GOT3 (cell line): ENCODE data around the gene SKP2.

Experiments used
- DNase-seq: peaks from one replicate; lab custom pipeline; 2025; ENCODE audit warnings: mixed read lengths; lab: John Stamatoyannopoulos, UW

Gene SKP2

DNA sequence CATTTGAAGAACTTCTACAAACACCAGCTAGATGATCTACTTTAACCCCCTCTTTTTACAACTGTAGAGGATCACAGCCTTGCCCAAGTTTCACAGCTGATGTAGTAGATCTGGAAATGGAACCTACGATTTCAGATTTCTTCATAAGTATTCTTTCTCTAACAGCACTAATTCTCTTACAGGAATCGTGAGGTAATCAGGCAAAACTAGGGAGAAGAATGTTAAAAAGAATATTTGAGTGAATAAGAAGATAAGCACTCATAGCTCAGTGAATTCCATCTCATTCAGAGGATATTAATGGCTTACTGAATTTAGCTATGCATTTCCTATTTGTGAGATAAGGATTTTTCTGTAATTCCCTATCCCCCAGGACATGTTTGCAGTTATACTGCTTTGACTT, 47.7 kb downstream of the SKP2 start:
- no peak for DNase-seq

DNA sequence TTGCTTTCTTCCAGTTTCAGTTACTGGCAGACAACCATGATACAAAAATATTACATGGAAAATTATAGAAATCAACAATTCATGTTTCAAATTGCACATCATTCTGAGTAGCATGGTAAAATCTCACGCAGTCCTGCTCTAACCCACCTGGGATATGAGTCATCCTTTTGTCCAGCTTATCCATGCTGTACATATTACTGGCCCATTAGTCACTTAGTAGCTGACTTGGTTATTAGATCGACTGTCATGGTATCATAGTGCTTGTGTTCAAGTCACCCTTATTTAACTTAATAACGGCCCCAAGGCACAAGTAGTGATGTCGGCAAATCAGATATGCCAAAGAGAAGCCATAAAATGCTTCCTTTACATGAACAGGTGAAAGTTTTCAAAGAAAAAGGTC, 48.6 kb downstream of the SKP2 start:
- DNase-seq = no peak

DNA sequence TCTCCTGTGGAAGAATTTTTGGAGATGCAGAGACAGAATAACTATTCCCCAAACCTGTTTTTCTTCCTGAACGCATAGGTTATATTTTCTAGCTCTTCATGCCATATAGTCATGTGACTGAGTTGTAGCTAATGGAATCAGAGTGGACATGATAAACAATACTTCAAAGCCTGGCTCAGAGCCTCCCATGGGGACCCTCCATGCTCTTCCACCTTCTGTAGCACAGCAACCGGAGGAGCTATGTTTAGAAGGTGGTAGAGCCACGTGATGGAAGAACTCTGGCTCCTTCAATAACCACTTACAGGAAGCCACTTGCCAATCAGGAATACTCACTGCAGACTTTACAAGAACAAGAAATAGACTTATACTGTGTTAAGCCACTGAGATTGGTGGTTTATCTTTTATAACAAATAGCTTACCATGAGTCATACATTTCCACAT, 50.6 kb downstream of the SKP2 start:
- no peak for DNase-seq

DNA sequence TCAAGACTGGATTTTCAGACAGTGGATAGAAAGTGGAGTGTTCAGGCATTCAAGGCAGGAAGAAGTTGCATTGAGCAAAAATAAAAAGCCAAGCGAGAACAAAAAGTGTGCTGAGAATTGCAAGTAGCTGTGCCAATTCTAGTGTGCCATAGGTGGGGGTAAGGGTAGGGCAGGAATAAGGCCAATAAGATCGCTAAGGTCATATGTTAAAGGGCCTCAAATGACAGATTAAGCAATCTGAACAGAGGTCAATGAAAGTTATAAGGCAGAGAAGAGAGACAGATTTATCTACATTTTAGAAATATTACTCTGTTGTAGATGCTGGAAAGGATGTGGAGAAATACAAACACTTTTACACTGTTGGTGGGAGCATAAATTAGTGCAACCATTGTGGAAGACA, 53.4 kb downstream of the SKP2 start:
- DNase-seq = no peak

DNA sequence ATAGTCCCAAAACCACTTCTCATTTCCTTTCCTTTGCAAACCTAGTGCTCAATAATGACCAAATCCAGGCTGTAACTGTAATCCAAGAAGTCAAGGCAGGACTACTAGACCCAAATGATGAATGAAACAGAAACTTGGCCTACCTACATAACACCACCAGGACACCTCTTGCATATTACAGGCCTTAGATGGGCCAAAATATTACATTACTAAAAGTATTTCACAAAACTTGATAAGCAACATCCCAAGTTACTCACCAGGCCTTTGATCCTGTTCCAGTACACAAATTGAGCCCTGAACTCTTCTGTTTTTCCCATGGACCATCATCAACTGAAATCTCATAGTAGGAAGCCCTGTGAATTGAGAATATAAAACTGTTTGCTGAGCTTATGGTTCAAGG, 55.0 kb downstream of the SKP2 start:
- no peak for DNase-seq

DNA sequence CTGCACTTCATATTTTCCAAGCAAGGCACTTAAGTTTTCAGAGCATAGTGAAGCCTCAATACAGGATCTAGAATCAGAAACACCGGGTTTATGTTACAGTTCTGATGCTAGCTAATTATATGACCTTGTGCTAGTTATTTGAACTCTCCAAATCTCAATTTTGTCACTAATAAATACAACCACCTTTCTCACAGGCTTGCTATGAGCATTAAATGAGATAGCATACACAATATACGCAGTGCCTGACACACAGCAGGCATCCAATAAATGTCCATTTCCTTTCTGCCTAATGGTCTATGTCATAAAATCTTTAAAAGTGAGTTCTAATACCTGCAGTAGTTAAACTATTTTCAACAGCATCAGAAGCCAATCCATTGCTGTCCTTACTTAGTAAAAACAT, 56.9 kb downstream of the SKP2 start:
- DNase-seq = no peak

DNA sequence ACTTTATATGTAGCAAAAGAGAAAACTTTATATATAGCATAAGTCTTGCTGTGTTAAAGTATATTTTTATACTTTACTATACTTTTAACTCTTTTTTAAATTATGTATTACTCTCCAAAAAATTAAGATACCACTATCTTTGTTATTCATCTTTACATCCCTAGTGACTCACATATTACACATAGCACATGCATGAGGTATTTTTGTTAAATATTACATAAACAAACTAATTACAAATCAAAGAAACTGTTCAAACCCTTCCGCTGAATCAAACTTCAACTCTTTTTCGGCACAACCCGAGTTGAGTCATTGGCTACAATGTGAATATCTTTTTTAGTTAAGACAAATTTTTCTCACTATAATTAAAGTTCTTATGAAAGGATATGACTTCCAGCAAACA, 57.8 kb downstream of the SKP2 start:
- DNase-seq = no peak

DNA sequence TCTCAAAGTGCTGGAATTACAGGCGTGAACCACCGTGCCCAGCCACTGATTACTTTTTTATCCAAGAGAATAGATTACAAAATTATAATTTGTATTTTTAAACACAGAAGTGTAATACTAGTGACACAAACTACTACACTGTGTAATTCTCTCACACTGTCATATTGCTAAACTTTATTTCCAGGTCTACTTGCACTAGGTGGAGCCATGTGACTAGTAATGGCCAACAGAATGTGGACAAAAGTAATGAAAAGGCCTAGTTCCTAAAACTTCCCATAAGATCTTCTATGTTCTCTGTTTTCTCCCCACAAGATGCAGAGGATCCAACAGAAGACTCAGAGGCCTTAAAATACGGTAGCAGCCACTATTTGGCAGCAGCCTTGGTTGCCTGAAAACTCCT, 62.5 kb downstream of the SKP2 start:
- no peak for DNase-seq

DNA sequence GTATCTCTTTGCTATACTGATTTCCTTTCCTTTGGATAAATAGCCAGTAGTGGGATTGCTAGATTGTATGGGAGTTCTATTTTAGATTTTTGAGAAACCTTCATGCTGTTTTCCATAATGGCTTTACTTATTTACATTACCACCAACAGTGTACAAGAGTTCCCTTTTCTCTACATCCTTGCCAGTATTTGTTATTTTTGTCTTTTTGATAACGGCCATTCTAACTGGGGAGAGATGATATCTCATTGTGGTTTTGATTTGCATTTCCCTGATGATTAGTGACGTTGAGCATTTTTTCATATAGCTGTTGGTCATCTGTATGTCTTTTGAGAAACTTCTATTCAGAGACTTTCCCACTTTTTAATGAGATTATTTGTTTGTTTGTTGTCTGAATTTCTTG, 64.0 kb downstream of the SKP2 start:
- no peak for DNase-seq

DNA sequence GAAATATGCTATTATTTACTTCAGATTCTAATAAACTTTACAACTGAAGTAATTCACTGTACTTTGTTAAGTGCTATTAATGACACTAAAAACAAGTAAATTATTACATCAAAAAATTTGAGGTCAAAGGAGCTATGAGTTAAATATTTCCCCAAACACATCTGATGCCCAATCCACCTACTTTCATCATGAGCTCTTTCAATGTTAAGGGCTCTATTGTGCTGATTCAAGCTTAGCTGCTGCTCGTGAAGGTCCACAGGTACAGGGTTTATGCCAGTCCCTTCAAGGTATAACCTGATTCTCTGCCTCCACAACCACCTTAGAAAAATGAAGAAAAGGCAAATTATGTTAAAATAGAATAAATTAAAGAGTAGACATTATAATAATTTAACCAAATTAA, 65.7 kb downstream of the SKP2 start:
- DNase-seq = no peak

DNA sequence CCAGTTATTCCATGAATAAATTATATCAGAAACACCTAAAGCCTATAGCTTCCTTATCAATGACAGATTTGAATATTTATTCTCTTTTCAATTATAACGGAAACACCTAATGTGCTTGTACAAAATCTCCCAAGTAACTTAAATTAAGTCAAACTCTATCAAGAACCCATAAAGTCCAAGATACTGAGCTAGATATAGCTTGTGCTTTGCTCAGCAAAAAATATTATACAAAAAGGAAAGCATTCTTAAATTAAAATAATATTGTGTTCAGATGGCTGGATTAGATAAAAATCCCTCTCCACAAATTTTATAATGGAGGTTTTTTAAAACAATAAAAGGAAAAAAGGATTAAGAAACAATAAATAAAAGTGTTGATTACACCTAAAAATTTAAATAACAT, 66.1 kb downstream of the SKP2 start:
- DNase-seq = no peak

DNA sequence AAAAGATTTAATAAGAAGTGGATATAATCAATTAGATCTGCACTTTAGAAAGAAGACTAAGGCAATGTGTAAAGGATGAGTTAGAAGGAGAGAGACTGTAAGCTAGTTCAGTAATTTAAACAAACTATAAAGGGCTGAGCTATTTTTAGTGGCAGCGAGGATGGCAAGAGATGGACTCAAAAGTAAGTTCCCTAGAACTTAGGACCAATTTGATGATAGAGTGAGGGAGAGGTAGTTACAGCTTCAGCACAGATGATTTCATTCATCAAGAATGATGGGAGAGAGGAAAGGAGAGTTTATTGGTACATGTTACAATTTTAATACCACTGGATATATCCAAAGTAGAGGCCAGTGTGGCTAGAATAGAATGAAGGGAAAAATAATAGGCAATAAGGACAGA, 70.7 kb downstream of the SKP2 start:
- no peak for DNase-seq

DNA sequence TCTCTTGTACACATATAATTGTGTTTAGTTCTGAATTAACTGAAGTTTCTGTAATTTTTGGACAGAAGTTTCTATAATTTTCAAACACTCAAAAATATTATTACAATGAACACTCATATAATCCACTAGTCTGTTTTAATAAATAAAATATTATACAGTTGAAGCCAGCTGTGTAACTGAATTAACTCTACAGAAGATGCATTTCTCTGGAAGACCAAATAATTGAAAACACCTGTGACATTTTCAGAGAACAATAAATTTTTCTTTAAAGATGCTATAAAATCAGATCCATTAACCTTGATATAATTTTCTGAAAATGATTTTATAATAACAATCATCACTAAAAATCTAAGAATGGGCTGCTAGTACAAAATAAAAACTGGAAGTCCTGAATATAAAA, 75.1 kb downstream of the SKP2 start:
- DNase-seq = no peak

DNA sequence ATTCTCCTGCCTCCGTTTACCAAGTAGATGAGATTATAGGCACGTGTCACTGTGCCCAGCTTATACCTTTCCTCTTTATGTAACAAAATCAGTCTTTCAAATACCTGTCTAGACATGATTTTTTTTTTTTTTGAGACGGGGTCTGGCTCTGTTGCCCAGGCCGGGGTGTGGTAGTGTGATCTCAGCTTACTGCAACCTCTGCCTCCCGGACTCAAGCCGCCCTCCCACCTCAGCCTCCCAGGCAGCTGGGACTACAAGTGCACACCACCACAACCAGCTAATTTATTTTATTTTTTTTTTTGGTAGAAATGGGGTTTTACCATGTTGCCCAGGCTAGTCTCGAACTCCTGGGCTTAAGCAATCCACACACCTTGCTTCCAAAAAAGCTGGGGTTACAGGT, 76.6 kb downstream of the SKP2 start:
- no peak for DNase-seq

DNA sequence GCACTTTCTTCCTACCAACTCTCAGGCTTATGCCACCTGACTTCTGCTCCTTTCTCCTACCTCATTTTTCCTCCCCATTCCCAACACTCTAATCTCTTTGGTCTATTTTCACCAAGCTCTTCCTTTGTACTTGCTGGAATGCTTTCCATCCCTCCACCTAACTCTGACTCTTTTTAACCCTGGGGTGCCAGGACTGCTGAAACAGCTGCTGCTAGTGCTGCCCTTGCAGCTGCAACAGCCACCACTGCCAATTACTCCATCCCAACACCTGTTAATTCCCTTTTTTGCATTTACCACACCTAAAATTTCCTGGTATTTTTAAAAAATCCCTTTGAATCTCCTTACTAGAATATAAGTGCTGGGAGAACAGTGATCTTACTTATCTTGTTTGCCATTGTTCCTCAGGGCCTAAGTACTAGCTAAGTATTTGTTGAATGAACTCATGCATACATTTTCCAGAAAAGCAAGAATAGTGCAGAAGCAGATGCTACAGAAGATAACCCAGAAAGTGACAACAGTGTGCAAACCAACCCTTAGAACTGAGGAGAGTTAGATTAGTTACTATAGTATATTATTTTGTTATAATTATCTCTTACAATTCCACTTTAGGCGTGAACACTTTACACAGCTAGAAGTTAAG, 78.4 kb downstream of the SKP2 start:
- DNase-seq = no peak

DNA sequence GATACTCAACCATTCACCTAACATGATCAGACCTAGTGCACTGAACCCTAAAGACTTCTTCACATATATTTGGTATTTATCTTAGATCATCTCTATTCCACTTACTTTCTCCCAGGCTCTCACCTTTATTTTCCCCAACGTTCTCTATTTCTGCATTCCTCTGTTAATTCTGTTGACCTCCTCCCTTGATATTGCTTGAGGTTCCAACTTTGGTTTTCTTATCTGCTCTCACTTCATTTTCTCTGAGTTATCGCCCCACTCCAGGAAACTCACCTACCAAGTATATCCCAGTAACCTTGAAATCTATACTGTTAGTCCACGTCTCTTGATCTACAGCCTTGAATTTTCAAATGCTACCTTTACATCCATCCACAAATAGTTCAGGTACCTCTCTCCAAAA, 80.6 kb downstream of the SKP2 start:
- no peak for DNase-seq
